CD14-positive monocyte (primary cell): ENCODE measurements around the gene NCBP2. TPM values are rescaled to one million over a fixed set of nuclear protein-coding genes. Genes with fewer than 3 reads are reported as not detected.

Experiments
- DNase-seq, 3 donors: peaks; one replicate each; pipeline ENCODE4 v3.0.0-alpha.2; 2011 to 2022
- H2AFZ ChIP-seq: 2 replicates; pipeline ENCODE4 v1.6.0; 2012; ENCODE audit warnings: mild to moderate bottlenecking, low read depth, low read length, inconsistent platforms; ENCODE audit not compliant: insufficient read depth, poor library complexity, severe bottlenecking
- H3K27ac ChIP-seq, 2 donors: 1 replicate in 1 of 2; 2 replicates in 1 of 2; pipeline ENCODE4 v1.5.1; 2012 to 2013; ENCODE audit warnings: low read length in 2 of 2, control low read depth in 1 of 2, inconsistent platforms in 1 of 2, low read depth in 1 of 2, mild to moderate bottlenecking in 1 of 2
- H3K27me3 ChIP-seq, 2 donors: one replicate each; pipeline versions ENCODE4 v1.6.0 to v1.6.1; 2011 to 2013; ENCODE audit warnings: low read length in 2 of 2; ENCODE audit not compliant: control insufficient read depth in 2 of 2, insufficient read depth in 2 of 2
- H3K36me3 ChIP-seq, 2 donors: replicated peaks in 1 of 2; 1 replicate in 1 of 2; 2 replicates in 1 of 2; pipeline versions ENCODE4 v1.5.1 to v1.6.1; 2012 to 2013; ENCODE audit warnings: low read length in 2 of 2, control low read depth in 1 of 2, inconsistent platforms in 1 of 2, mild to moderate bottlenecking in 1 of 2; ENCODE audit not compliant: insufficient read depth in 2 of 2, control insufficient read depth in 1 of 2
- H3K4me1 ChIP-seq, 2 donors: 1 replicate in 1 of 2; 2 replicates in 1 of 2; pipeline versions ENCODE4 v1.5.1 to v1.6.1; 2012 to 2013; ENCODE audit warnings: low read length in 2 of 2, control low read depth in 1 of 2, inconsistent platforms in 1 of 2, mild to moderate bottlenecking in 1 of 2, moderate library complexity in 1 of 2; ENCODE audit not compliant: insufficient read depth in 2 of 2, control insufficient read depth in 1 of 2
- H3K4me2 ChIP-seq: replicated peaks from 2 replicates; pipeline ENCODE3; 2012; ENCODE audit warnings: low read length, moderate library complexity, mild to moderate bottlenecking; ENCODE audit not compliant: poor library complexity, severe bottlenecking; ENCODE audit errors: extremely low read depth
- H3K4me3 ChIP-seq, 3 experiments: fragments of 200-600 bp in 1 of 3; sonication (generic) in 1 of 3; replicated peaks in 1 of 3; 1 replicate in 2 of 3; 2 replicates in 1 of 3; pipeline ENCODE4 v1.5.1; 2011 to 2013; ENCODE audit warnings: low read length in 3 of 3, mild to moderate bottlenecking in 3 of 3, control low read depth in 2 of 3, low read depth in 2 of 3, inconsistent platforms in 1 of 3, moderate library complexity in 1 of 3
- H3K79me2 ChIP-seq: 2 replicates; pipeline ENCODE4 v1.6.0; 2012; ENCODE audit warnings: mild to moderate bottlenecking, control low read depth, inconsistent platforms, low read length, moderate library complexity; ENCODE audit not compliant: insufficient read depth
- H3K9ac ChIP-seq: 2 replicates; pipeline ENCODE4 v1.6.0; 2017; ENCODE audit warnings: low read length, mild to moderate bottlenecking; ENCODE audit not compliant: insufficient read depth, poor library complexity, severe bottlenecking
- H3K9me3 ChIP-seq, 2 donors: replicated peaks in 1 of 2; 1 replicate in 1 of 2; 2 replicates in 1 of 2; pipeline versions ENCODE4 v1.5.1 to v1.6.1; 2012 to 2013; ENCODE audit warnings: low read length in 2 of 2, control low read depth in 1 of 2; ENCODE audit not compliant: control insufficient read depth in 1 of 2, insufficient read depth in 1 of 2
- H4K20me1 ChIP-seq: 2 replicates; pipeline ENCODE4 v1.6.0; 2012; ENCODE audit warnings: mild to moderate bottlenecking, low read length, control low read depth, moderate library complexity; ENCODE audit not compliant: insufficient read depth
- H3K27ac Mint-ChIP-seq, 7 donors: one replicate each; pipeline ENCODE4 v1.8.0; 2020; ENCODE audit warnings: mild to moderate bottlenecking in 7 of 7, mixed read lengths in 7 of 7, moderate library complexity in 6 of 7, inconsistent platforms in 2 of 7
- H3K27me3 Mint-ChIP-seq, 3 donors: one replicate each; pipeline ENCODE4 v1.8.0; 2021 to 2022; ENCODE audit warnings: low read depth in 3 of 3, mild to moderate bottlenecking in 3 of 3, mixed read lengths in 3 of 3, moderate library complexity in 3 of 3, inconsistent platforms in 1 of 3
- H3K36me3 Mint-ChIP-seq, 2 donors: one replicate each; pipeline ENCODE4 v1.8.0; 2020; ENCODE audit warnings: mixed read lengths in 2 of 2, inconsistent platforms in 1 of 2, mild to moderate bottlenecking in 1 of 2
- H3K4me1 Mint-ChIP-seq: one replicate; pipeline ENCODE4 v1.8.0; 2020; ENCODE audit warnings: mild to moderate bottlenecking, mixed read lengths
- H3K4me3 Mint-ChIP-seq, 2 donors: one replicate each; pipeline ENCODE4 v1.8.0; 2020; ENCODE audit warnings: mild to moderate bottlenecking in 2 of 2, mixed read lengths in 2 of 2, moderate library complexity in 1 of 2
- H3K9me3 Mint-ChIP-seq, 7 donors: one replicate each; pipeline ENCODE4 v1.8.0; 2020 to 2022; ENCODE audit warnings: mixed read lengths in 7 of 7, mild to moderate bottlenecking in 6 of 7, moderate library complexity in 6 of 7, inconsistent platforms in 2 of 7
- WGBS: methylation state at CpG from one replicate; pipeline ENCODE4 v1.1.5; 2013; ENCODE audit warnings: missing lambda C conversion rate; ENCODE audit not compliant: insufficient coverage; 5-methylcytosine and 5-hydroxymethylcytosine counted together
- intact Hi-C, 2 donors: fragments of 100-400 bp; cut with micrococcal nuclease; formaldehyde crosslinking; loops; one replicate each; pipeline versions ENCODE4 v1.15.0 to v1.15.1; 2023
- polyA plus RNA-seq, 3 donors: library from polyadenylated mRNA; depleted of rRNA in 1 of 3; unstranded in 2 of 3; stranded (reverse) in 1 of 3; fragments of 300-500 nt in 2 of 3; fragments of >200 nt in 1 of 3; fragmentation: Illumina TruSeq in 2 of 3; gene quantifications; 1 replicate in 2 of 3; 2 replicates in 1 of 3; pipeline ENCODE4 v1.2.3, GENCODE V29; 2012 to 2021
- TF ChIP-seq, protein P1 (sequence below): fragments of 200-600 bp; IDR thresholded peaks from one replicate; pipeline ENCODE4 v1.8.0; 2022; ENCODE audit warnings: antibody characterized with exemption, mild to moderate bottlenecking

NCBP2 gene
- polyA plus RNA-seq, 3 donors: 26.1 to 42.9 (median 33.4) TPM

DNA sequence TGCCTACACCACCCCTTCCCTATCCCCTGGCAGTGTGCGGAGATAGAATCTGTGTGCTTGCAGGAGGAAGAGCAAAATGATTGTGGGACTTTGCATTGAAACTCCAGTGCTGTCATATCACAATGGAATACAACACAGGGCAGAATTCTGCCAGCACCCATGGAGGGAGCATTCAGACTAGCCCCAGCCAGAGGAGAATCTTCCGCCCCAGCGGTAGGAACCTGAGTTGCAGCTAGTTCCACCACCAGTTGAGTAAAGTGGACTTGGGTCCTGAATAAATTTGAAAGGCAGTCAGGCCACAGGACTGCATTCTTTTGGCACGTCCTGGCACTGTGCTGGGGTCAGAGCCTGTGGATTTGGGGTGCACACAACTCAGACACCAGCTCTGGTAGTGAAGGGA is 27.5 kb downstream of the NCBP2 start:
- Histone ChIP-seq H3K4me3 (no peak overlapping the region), H3K27ac (no peak overlapping the region), H3K36me3 (peaks cover 11 to 27% of the 10 kb centered on the region in 2 donors), H3K4me1 (peaks cover 0 to under 1% of the 10 kb centered on the region in 2 donors), H4K20me1 (no peaks in the 10 kb centered on the region), H3K27me3 (no peaks in the 10 kb centered on the region), H2AFZ (no peak overlapping the region), H3K9ac (no peak overlapping the region), H3K9me3 (peaks cover 0 to 5% of the 10 kb centered on the region in 2 donors), H3K4me2 (no peak overlapping the region), H3K79me2 (no peaks in the 10 kb centered on the region)
- Mint-ChIP-seq H3K36me3 (peaks cover 35 to 39% of the 10 kb centered on the region in 2 donors), H3K9me3 (peaks cover 0 to 11% (median 4%) of the 10 kb centered on the region in 7 donors), H3K27me3 (no peaks in the 10 kb centered on the region), H3K4me1 (peaks cover 18% of the 10 kb centered on the region), H3K4me3 (no peak overlapping the region), H3K27ac (no peak overlapping the region)
- intact Hi-C loops: no loop called here
- TF ChIP-seq, protein P1, sequence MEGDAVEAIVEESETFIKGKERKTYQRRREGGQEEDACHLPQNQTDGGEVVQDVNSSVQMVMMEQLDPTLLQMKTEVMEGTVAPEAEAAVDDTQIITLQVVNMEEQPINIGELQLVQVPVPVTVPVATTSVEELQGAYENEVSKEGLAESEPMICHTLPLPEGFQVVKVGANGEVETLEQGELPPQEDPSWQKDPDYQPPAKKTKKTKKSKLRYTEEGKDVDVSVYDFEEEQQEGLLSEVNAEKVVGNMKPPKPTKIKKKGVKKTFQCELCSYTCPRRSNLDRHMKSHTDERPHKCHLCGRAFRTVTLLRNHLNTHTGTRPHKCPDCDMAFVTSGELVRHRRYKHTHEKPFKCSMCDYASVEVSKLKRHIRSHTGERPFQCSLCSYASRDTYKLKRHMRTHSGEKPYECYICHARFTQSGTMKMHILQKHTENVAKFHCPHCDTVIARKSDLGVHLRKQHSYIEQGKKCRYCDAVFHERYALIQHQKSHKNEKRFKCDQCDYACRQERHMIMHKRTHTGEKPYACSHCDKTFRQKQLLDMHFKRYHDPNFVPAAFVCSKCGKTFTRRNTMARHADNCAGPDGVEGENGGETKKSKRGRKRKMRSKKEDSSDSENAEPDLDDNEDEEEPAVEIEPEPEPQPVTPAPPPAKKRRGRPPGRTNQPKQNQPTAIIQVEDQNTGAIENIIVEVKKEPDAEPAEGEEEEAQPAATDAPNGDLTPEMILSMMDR: no peak
- WGBS: 100% methylated on average over 1 of the region's 4 CpGs
- DNase-seq: no peak

DNA sequence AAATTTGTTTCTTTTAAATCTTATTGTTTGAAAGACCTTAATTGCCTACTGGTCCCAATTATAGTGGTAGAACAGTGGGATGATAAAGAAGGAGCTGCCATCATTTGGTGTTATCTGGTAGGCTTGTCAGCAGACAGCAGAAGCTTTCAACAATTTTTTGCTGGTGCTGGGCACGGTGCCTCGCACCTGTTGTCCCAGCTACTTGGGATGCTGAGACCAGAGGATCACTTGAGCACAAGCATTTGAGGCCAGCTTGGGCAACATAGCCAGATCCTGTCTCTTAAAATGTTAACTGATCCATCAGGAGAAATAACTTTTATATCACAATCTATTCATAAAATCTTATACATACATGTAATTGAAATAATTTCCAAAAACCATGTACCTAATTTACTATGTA is 38.6 kb downstream of the NCBP2 start:
- H3K4me1 Mint-ChIP-seq: peaks cover 7% of the 10 kb centered on the region
- Histone ChIP-seq H3K27ac (no peak overlapping the region), H3K4me2 (no peak overlapping the region), H4K20me1 (no peaks in the 10 kb centered on the region), H3K79me2 (no peaks in the 10 kb centered on the region), H2AFZ (no peak overlapping the region), H3K9me3 (no peaks in the 10 kb centered on the region), H3K27me3 (no peaks in the 10 kb centered on the region), H3K36me3 (peaks cover 70 to 82% of the 10 kb centered on the region in 2 donors), H3K9ac (no peak overlapping the region), H3K4me1 (no peaks in the 10 kb centered on the region), H3K4me3 (no peak overlapping the region)
- TF ChIP-seq, protein P1: no peak
- no peak overlapping the region for H3K4me3 Mint-ChIP-seq
- DNase-seq: no peak
- H3K27me3 Mint-ChIP-seq: peaks cover 0 to 2% (median 0%) of the 10 kb centered on the region in 3 donors
- peaks cover 0 to 2% (median 0%) of the 10 kb centered on the region in 7 donors for H3K9me3 Mint-ChIP-seq
- no peak overlapping the region for H3K27ac Mint-ChIP-seq
- intact Hi-C loops: no loop called here
- WGBS: 92% methylated on average over 2 of the region's 2 CpGs
- H3K36me3 Mint-ChIP-seq: peaks cover 66 to 76% of the 10 kb centered on the region in 2 donors
